Karpas-422 (cell line): ENCODE data around the gene PRPSAP2. TPM values are rescaled to one million over a fixed set of nuclear protein-coding genes. Genes with fewer than 3 reads are reported as not detected.

Experiments used
- DNase-seq: peaks from one replicate; pipeline ENCODE4 v3.0.0-alpha.2; 2015
- H2AFZ ChIP-seq: fragments of 200-600 bp; sonication (generic); 2 replicates; pipeline ENCODE4 v1.6.1; 2014; ENCODE audit warnings: antibody characterized with exemption, low read length, mixed read lengths
- H3K27ac ChIP-seq: fragments of 200-600 bp; sonication (generic); 2 replicates; pipeline ENCODE4 v1.5.1; 2014; ENCODE audit warnings: mild to moderate bottlenecking, low read length, moderate library complexity
- H3K27me3 ChIP-seq: fragments of 200-600 bp; sonication (generic); 2 replicates; pipeline ENCODE4 v1.6.1; 2014; ENCODE audit warnings: low read length, mixed read lengths
- H3K36me3 ChIP-seq: fragments of 200-600 bp; sonication (generic); 2 replicates; pipeline ENCODE4 v1.6.1; 2014; ENCODE audit warnings: low read length, mixed read lengths; ENCODE audit not compliant: insufficient read depth
- H3K4me1 ChIP-seq: fragments of 200-600 bp; sonication (generic); 2 replicates; pipeline ENCODE4 v1.6.1; 2014; ENCODE audit warnings: mild to moderate bottlenecking, low read length, mixed read lengths
- H3K4me2 ChIP-seq: fragments of 200-600 bp; sonication (generic); 2 replicates; pipeline ENCODE4 v1.6.1; 2014; ENCODE audit warnings: low read length, low read depth, mild to moderate bottlenecking; ENCODE audit not compliant: poor library complexity, severe bottlenecking
- H3K4me3 ChIP-seq: fragments of 200-600 bp; sonication (generic); 2 replicates; pipeline ENCODE4 v1.5.1; 2014; ENCODE audit warnings: mild to moderate bottlenecking, antibody characterized with exemption, low read length, mixed read lengths
- H3K79me2 ChIP-seq: fragments of 200-600 bp; sonication (generic); 2 replicates; pipeline ENCODE4 v1.6.1; 2014; ENCODE audit warnings: mild to moderate bottlenecking, low read length, mixed read lengths
- H3K9ac ChIP-seq: fragments of 200-600 bp; sonication (generic); 2 replicates; pipeline ENCODE4 v1.6.0; 2014; ENCODE audit warnings: low read length
- H3K9me2 ChIP-seq: fragments of 200-600 bp; sonication (generic), shearing (Covaris generic); replicated peaks from 2 replicates; pipeline ENCODE4 v1.6.0; 2014; ENCODE audit warnings: mild to moderate bottlenecking, low read length, moderate library complexity; ENCODE audit not compliant: insufficient read depth
- H3K9me3 ChIP-seq: fragments of 300-700, 200-600 bp; sonication (generic); 2 replicates; pipeline ENCODE4 v1.6.1; 2014; ENCODE audit warnings: low read length, mixed read lengths
- H4K20me1 ChIP-seq: fragments of 200-600 bp; sonication (generic); 2 replicates; pipeline ENCODE4 v1.6.1; 2014; ENCODE audit warnings: mild to moderate bottlenecking, antibody characterized with exemption, low read length, low read depth; ENCODE audit not compliant: insufficient read depth
- total RNA-seq: library from RNA; depleted of rRNA; stranded (reverse); fragments of >200 nt; shearing (Covaris generic); gene quantifications from 2 replicates; pipeline ENCODE4 v1.2.3, GENCODE V29; 2014; ENCODE audit warnings: low replicate concordance

The PRPSAP2 gene
- total RNA-seq, 1 experiment from 2014 or later = 114 TPM

GRCh38 chr17:18937981-18938691, 80.2 kb downstream of the PRPSAP2 start:
- Histone ChIP-seq H2AFZ (no peak overlapping the region), H3K4me2 (no peak overlapping the region), H3K36me3 (no peaks in the 10 kb centered on the region), H3K4me3 (no peak overlapping the region), H3K27ac (no peak overlapping the region), H3K9ac (no peak overlapping the region), H4K20me1 (0 out of 2 replicates have a peak, but pooled peaks cover under 1% of the 10 kb centered on the region), H3K9me2 (no peaks in the 10 kb centered on the region), H3K4me1 (no peaks in the 10 kb centered on the region), H3K79me2 (no peaks in the 10 kb centered on the region), H3K27me3 (no peaks in the 10 kb centered on the region), H3K9me3 (no peaks in the 10 kb centered on the region)
- peak; percentile 36 for DNase-seq

GRCh38 chr17:18938692-18939023, 80.7 kb downstream of the PRPSAP2 start:
- Histone ChIP-seq H3K9me2 (no peaks in the 10 kb centered on the region), H3K27ac (no peak overlapping the region), H3K9me3 (no peaks in the 10 kb centered on the region), H3K36me3 (no peaks in the 10 kb centered on the region), H2AFZ (no peak overlapping the region), H3K4me1 (no peaks in the 10 kb centered on the region), H4K20me1 (no peaks in the 10 kb centered on the region), H3K27me3 (no peaks in the 10 kb centered on the region), H3K9ac (no peak overlapping the region), H3K79me2 (no peaks in the 10 kb centered on the region), H3K4me3 (no peak overlapping the region), H3K4me2 (no peak overlapping the region)
- no peak for DNase-seq

GRCh38 chr17:18944646-18945045, 86.7 kb downstream of the PRPSAP2 start:
- H3K27ac ChIP-seq = no peak overlapping the region
- peaks cover 22% of the 10 kb centered on the region for H3K4me1 ChIP-seq
- no peaks in the 10 kb centered on the region for H4K20me1 ChIP-seq
- no peak overlapping the region for H2AFZ ChIP-seq
- H3K4me2 ChIP-seq = peak overlapping the region; percentile 65
- H3K9me3 ChIP-seq = no peaks in the 10 kb centered on the region
- H3K79me2 ChIP-seq = no peaks in the 10 kb centered on the region
- H3K9me2 ChIP-seq = no peaks in the 10 kb centered on the region
- no peaks in the 10 kb centered on the region for H3K36me3 ChIP-seq
- no peaks in the 10 kb centered on the region for H3K27me3 ChIP-seq
- H3K9ac ChIP-seq = peak overlapping the region; percentile 32; the same call in 1 of the 2 replicates
- peak; percentile 79 for DNase-seq
- H3K4me3 ChIP-seq = peak overlapping the region; percentile 49

- H3K9me2 ChIP-seq = no peaks in the 10 kb centered on the region
- peaks cover 22% of the 10 kb centered on the region for H3K4me1 ChIP-seq
- H3K27me3 ChIP-seq = no peaks in the 10 kb centered on the region
- H3K9me3 ChIP-seq = no peaks in the 10 kb centered on the region
- DNase-seq = no peak
- H2AFZ ChIP-seq = no peak overlapping the region
- H3K9ac ChIP-seq = no peak overlapping the region
- H3K79me2 ChIP-seq = no peaks in the 10 kb centered on the region
- H4K20me1 ChIP-seq = no peaks in the 10 kb centered on the region
- H3K36me3 ChIP-seq = no peaks in the 10 kb centered on the region
- H3K4me3 ChIP-seq = no peak overlapping the region
- H3K4me2 ChIP-seq = no peak overlapping the region
- no peak overlapping the region for H3K27ac ChIP-seq
Observed at GRCh38 chr17:18946536-18946935, 88.6 kb downstream of the PRPSAP2 start.

GRCh38 chr17:18947866-18948265, 89.9 kb downstream of the PRPSAP2 start:
- Histone ChIP-seq H3K36me3 (no peaks in the 10 kb centered on the region), H4K20me1 (no peaks in the 10 kb centered on the region), H3K9ac (no peak overlapping the region), H3K27ac (no peak overlapping the region), H2AFZ (no peak overlapping the region), H3K79me2 (no peaks in the 10 kb centered on the region), H3K4me3 (no peak overlapping the region), H3K9me3 (no peaks in the 10 kb centered on the region), H3K9me2 (no peaks in the 10 kb centered on the region), H3K27me3 (no peaks in the 10 kb centered on the region), H3K4me2 (no peak overlapping the region), H3K4me1 (peaks cover 22% of the 10 kb centered on the region)
- DNase-seq = no peak

- Histone ChIP-seq H3K4me1 (peaks cover 22% of the 10 kb centered on the region), H2AFZ (no peak overlapping the region), H3K4me2 (no peak overlapping the region), H3K36me3 (no peaks in the 10 kb centered on the region), H3K9me2 (no peaks in the 10 kb centered on the region), H3K79me2 (no peaks in the 10 kb centered on the region), H4K20me1 (no peaks in the 10 kb centered on the region), H3K9me3 (no peaks in the 10 kb centered on the region), H3K27me3 (no peaks in the 10 kb centered on the region), H3K27ac (no peak overlapping the region), H3K9ac (no peak overlapping the region), H3K4me3 (no peak overlapping the region)
- DNase-seq = no peak
Observed at GRCh38 chr17:18948476-18949006, 90.6 kb downstream of the PRPSAP2 start.

- Histone ChIP-seq H3K9me3 (no peaks in the 10 kb centered on the region), H3K4me2 (no peak overlapping the region), H4K20me1 (no peaks in the 10 kb centered on the region), H2AFZ (no peak overlapping the region), H3K36me3 (no peaks in the 10 kb centered on the region), H3K9me2 (no peaks in the 10 kb centered on the region), H3K27me3 (no peaks in the 10 kb centered on the region), H3K27ac (no peak overlapping the region), H3K4me1 (peaks cover 14% of the 10 kb centered on the region), H3K79me2 (no peaks in the 10 kb centered on the region), H3K4me3 (no peak overlapping the region), H3K9ac (no peak overlapping the region)
- no peak for DNase-seq
Observed at GRCh38 chr17:18949566-18949965, 91.6 kb downstream of the PRPSAP2 start.

GRCh38 chr17:18950346-18950745, 92.4 kb downstream of the PRPSAP2 start:
- no peak for DNase-seq
- H3K4me2 ChIP-seq = no peak overlapping the region
- H2AFZ ChIP-seq = no peak overlapping the region
- no peaks in the 10 kb centered on the region for H3K9me3 ChIP-seq
- no peaks in the 10 kb centered on the region for H3K79me2 ChIP-seq
- H3K9me2 ChIP-seq = no peaks in the 10 kb centered on the region
- H3K4me1 ChIP-seq = peaks cover 6% of the 10 kb centered on the region
- no peak overlapping the region for H3K9ac ChIP-seq
- H3K27ac ChIP-seq = no peak overlapping the region
- no peak overlapping the region for H3K4me3 ChIP-seq
- H3K27me3 ChIP-seq = no peaks in the 10 kb centered on the region
- no peaks in the 10 kb centered on the region for H3K36me3 ChIP-seq
- H4K20me1 ChIP-seq = no peaks in the 10 kb centered on the region
